ENCODE results near the gene BPIFA1. TPM values are rescaled to one million over a fixed set of nuclear protein-coding genes. Genes with fewer than 3 reads are reported as not detected.

BPIFA1 gene
- total RNA-seq, 1 donor from 2014 or later = not detected

DNA sequence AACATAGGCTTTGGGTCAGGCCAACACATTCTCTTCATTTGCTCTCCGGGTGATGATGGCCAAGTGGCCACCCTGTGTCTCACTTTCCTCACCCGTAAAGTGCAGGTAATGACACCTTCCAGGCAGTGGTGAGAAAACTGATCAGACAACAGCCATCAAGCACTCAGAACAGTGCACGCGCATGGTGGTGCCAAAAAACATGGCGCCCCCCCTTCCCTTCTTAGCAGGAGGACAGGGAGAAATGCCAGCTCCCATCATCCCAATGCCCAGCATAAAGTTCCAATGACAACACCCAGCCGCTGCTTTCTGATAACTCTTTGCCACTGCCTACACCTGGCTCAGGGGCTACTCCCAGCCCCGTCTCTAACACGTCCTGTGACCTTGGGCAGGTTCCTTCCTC is 55.6 kb downstream of the BPIFA1 start:
- ATAC-seq (no peak), DNase-seq (ENCODE audit: missing footprints) (no peak)
- intact Hi-C loops (cut with DNase I) = loop anchor here (10.0 kb wide), 1 partner anchor 497 kb away; no protein-coding TSS in a partner anchor

GRCh38 chr20:33291830-33292355 is 56.1 kb downstream of the BPIFA1 start:
- no peak for DNase-seq (ENCODE audit: missing footprints)
- intact Hi-C loops (cut with DNase I) = loop anchor here (10.0 kb wide), 1 partner anchor 497 kb away; no protein-coding TSS in a partner anchor
- no peak for ATAC-seq

Other genes starting within 250 kb of the BPIFA1 start
- gene SUN5, start 231.6 kb upstream of the BPIFA1 start, total RNA-seq = not detected
- not detected for gene BPIFB2, start 228.3 kb upstream of the BPIFA1 start, total RNA-seq
- not detected for gene BPIFB6, start 204.3 kb upstream of the BPIFA1 start, total RNA-seq
- not detected for gene BPIFB3, start 182.1 kb upstream of the BPIFA1 start, total RNA-seq
- gene BPIFB4, start 156.4 kb upstream of the BPIFA1 start, total RNA-seq = not detected
- gene BPIFA2, start 67.8 kb upstream of the BPIFA1 start, total RNA-seq = not detected
- gene BPIFA3, start 18.6 kb upstream of the BPIFA1 start, total RNA-seq = not detected
- gene BPIFB1, start 47.2 kb downstream of the BPIFA1 start, total RNA-seq = not detected
- gene CDK5RAP1, start 165.5 kb downstream of the BPIFA1 start, total RNA-seq = 18.3 TPM
- 199 TPM for gene SNTA1, start 207.8 kb downstream of the BPIFA1 start, total RNA-seq

Measured in Right ventricle myocardium inferior (tissue), 1 donor.